Measurements from ENCODE around the gene SLC22A23. TPM values are rescaled to one million over a fixed set of nuclear protein-coding genes. Genes with fewer than 3 reads are reported as not detected.
"Not testable (repeated sequence)": the region's sequence is repeated elsewhere in the genome, so short reads cannot be mapped to it uniquely, and the experiment has no call there.

Gene SLC22A23
- total RNA-seq, 8 experiments from 2014 or later: 10.5 to 24.1 (median 13.2) TPM

DNA sequence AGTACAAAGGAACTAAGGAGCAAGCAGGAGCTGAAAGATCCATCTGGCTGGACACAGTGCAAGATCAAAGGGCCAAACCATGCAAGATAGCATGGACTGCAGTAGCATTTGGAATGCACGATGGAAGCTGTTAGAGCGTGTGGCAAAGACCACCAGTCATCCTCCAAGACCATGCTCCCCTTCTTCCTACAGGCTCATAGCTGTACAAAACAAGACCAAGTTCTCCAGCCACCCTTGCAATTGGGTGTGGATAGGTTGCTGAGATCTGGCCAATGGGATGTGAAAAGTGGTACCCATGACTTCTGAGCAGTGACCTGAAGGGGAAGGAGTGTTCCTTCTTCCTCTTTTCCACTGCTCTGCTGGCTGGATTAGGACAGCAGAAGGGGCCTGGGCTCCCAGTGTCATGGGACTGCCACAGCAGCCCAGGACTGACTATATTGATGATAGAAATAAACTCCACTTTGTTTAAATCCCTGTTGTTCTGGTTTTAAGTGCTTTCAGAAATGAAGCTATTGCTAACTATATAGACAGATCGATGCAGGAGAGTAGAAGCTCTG, 64.9 kb downstream of the SLC22A23 start:
- no peaks in the 10 kb centered on the region for H3K4me1 ChIP-seq (replicated peaks in 1 of 2)
- no peak overlapping the region for H3K27ac ChIP-seq
- no peak for ATAC-seq (replicated peaks in 6 of 8)
- in situ Hi-C loops (cut with MboI; ENCODE audit: low pct_unique_long_range_greater_than_20kb in 2 of 9, low sequenced_read_pairs in 9 of 9, unreplicated experiment in 9 of 9): no loop called here
- no peak overlapping the region for H3K4me3 ChIP-seq
- 60 to 100% (median 71%) methylated on average over 1 to 2 of the region's 3 CpGs; no CpG with 5 or more reads in 4 of the 10 experiments for WGBS, 10 experiments

DNA sequence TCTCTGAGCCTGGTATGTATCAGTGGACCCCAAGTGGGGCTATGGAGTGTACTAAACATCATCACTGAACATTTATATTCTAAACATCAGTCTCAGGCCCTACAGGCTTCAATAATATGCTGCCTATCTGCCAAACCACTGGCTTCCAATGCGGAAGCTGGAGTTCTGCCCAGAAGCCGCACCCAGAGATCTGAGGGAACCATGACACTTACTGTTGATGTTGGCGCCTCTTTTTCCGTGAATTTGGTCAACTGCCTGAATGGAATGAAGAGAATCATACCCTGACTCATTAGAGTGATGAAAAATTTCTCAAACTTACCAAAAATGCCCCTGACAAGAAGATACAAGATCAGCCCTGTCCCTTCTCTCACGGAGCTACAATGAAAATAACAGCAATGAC, 66.2 kb downstream of the SLC22A23 start:
- in situ Hi-C loops (cut with MboI; ENCODE audit: low pct_unique_long_range_greater_than_20kb in 2 of 9, low sequenced_read_pairs in 9 of 9, unreplicated experiment in 9 of 9): no loop called here
- Histone ChIP-seq H3K27ac (no peak overlapping the region), H3K4me3 (no peak overlapping the region), H3K4me1 (replicated peaks in 1 of 2) (peaks cover 0 to 4% of the 10 kb centered on the region in 2 donors)
- ATAC-seq (replicated peaks in 6 of 8): peak in 3 of 8 experiments; percentile 73 to 89 (median 83)
- 8 to 100% (median 94%) methylated on average over 1 to 5 of the region's 5 CpGs; no CpG with 5 or more reads in 2 of the 10 experiments for WGBS, 10 experiments

DNA sequence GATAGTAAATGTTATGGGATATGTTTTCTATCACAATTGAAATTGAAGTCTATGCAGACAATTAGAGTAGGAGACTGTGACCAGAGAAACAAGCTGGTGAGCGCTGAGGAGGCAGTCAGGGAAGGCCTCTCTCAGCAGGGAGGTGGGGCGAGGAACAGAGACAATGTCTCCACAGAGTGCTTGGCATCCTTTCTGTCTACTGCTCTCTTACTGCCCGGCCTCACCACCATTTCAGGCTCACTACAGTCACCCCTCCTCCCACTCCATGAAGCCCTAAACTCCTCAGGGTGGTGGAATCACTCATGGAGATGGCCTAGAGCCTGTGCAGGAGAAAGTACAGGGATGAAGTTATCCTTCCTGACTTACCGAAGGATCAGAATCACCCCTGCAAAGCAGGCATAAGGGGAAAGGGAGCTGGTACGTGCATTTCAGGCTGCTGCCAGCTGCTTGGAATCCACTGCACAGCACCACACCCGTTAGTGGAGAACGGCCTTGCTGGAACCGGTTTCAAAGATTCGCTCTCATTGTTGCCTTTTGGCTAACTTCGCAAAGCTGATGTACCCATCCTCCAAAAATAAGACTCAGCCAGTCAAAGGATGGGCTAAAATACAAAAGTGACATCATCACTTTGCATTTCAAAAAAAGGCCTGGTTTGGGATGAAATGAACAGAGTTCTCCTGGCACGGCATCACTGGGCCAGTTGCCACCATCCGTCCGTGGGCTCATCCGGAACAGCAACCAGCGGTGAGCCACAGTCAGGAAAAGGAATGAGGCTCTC, 67.3 kb downstream of the SLC22A23 start:
- in situ Hi-C loops (cut with MboI; ENCODE audit: low pct_unique_long_range_greater_than_20kb in 2 of 9, low sequenced_read_pairs in 9 of 9, unreplicated experiment in 9 of 9): no loop called here
- 10 to 92% (median 83%) methylated on average over 1 to 14 of the region's 15 CpGs; no CpG with 5 or more reads in 1 of the 10 experiments for WGBS, 10 experiments
- H3K4me1 ChIP-seq (replicated peaks in 1 of 2): peaks cover 0 to 7% of the 10 kb centered on the region in 2 donors
- H3K27ac ChIP-seq: no peak overlapping the region
- H3K4me3 ChIP-seq: no peak overlapping the region
- ATAC-seq (replicated peaks in 6 of 8): peak in 3 of 8 experiments; percentile 33 to 55 (median 55)

DNA sequence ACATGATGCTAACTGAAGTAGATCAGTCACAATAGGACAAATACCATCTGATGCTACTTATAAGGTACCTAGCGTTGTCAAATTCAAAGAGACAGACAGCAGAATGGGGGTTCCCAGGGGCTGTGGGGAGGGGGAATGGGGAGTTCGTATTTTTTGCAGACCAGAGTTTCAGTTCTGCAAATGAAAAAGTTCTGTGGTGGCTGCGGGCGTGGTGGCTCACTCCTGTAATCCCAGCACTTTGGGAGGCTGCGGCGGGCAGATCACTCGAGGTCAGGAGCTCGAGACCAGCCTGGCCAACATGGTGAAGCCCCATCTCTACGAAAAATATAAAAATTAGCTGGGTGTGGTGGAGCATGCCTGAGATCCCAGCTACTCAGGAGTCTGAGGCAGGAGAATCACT, 68.1 kb downstream of the SLC22A23 start:
- no peak overlapping the region for H3K4me3 ChIP-seq
- WGBS, 10 experiments: 85 to 100% (median 99%) methylated on average over 1 to 7 of the region's 9 CpGs; no CpG with 5 or more reads in 4 of the 10 experiments
- peaks cover 0 to 7% of the 10 kb centered on the region in 2 donors for H3K4me1 ChIP-seq (replicated peaks in 1 of 2)
- in situ Hi-C loops (cut with MboI; ENCODE audit: low pct_unique_long_range_greater_than_20kb in 2 of 9, low sequenced_read_pairs in 9 of 9, unreplicated experiment in 9 of 9): no loop called here
- no peak overlapping the region for H3K27ac ChIP-seq
- no peak for ATAC-seq (replicated peaks in 6 of 8)

DNA sequence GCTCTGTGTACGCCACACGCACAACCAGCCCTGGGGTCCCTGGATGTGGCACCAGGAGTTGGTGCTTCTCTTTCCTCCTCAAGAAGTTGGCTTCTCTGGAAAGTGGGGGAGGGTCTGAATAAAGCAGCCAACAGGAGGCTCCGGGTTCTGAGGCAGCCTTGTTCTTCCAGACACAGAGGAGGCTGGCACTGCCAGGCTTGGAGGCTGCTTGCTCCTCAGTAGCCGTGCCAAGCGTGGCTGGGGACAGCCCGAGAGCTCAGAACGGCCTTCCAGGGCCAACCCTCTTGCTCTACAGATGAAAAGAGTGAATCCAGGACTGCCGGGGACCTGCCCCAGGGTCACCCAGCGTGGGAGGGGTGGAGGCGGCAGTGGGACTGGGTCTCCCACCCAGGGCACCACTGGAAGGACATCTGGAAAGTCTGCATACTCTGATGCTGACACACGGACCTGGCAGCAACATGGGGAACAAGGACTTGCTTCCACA, 70.4 kb downstream of the SLC22A23 start:
- in situ Hi-C loops (cut with MboI; ENCODE audit: low pct_unique_long_range_greater_than_20kb in 2 of 9, low sequenced_read_pairs in 9 of 9, unreplicated experiment in 9 of 9): no loop called here
- no peak for ATAC-seq (replicated peaks in 6 of 8)
- Histone ChIP-seq H3K27ac (no peak overlapping the region), H3K4me1 (replicated peaks in 1 of 2) (peaks cover 6 to 13% of the 10 kb centered on the region in 2 donors), H3K4me3 (no peak overlapping the region)
- WGBS, 10 experiments: 0 to 100% (median 93%) methylated on average over 1 to 6 of the region's 11 CpGs; no CpG with 5 or more reads in 4 of the 10 experiments

DNA sequence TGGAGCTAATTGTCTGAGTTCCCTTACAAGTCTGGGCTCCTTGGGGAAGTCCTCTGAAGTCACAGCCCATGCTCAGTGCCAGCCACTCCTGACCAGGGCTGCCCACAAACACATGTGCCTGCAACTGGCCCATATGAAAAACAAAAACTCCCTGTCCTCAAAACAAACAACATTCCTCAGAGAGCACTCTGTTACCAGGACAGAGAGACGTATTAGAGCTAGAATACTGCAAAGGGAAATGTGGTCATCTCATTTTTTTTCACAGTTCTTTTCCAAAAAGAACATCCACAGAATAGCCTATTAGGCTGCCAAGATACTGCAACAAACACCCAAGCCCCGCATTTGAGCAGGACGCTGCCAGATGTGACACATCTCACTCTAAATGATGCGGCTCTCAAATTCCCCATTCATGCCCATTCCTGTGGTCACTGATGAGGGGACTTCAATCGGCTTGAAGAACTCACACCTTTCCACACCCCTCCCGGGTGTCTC, 71.1 kb downstream of the SLC22A23 start:
- Histone ChIP-seq H3K4me3 (no peak overlapping the region), H3K27ac (no peak overlapping the region), H3K4me1 (replicated peaks in 1 of 2) (peaks cover 11 to 16% of the 10 kb centered on the region in 2 donors)
- peak in 5 of 8 experiments; percentile 48 to 94 (median 79) for ATAC-seq (replicated peaks in 6 of 8)
- in situ Hi-C loops (cut with MboI; ENCODE audit: low pct_unique_long_range_greater_than_20kb in 2 of 9, low sequenced_read_pairs in 9 of 9, unreplicated experiment in 9 of 9): no loop called here
- WGBS, 10 experiments: 37 to 88% (median 62%) methylated on average over 1 to 6 of the region's 6 CpGs; no CpG with 5 or more reads in 3 of the 10 experiments

DNA sequence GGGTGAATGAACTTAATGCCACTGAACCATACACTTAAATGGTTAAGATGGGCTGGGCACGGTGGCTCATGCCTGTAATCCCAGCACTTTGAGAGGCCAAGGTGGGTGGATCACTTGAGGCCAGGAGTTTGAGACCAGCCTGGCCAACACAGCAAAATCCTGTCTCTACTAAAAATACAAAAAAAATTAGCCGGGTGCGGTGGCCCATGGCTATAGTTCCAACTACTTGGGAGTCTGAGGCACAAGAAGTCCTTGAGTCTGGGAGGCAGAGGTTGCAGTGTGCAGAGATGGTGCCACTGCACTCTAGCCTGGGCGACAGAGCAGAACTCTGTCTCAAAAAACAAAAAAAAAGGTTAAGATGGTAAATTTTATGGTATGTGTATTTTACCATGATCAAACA, 71.7 kb downstream of the SLC22A23 start:
- peak in 1 of 8 experiments; percentile 4 for ATAC-seq (replicated peaks in 6 of 8)
- H3K4me3 ChIP-seq; H3K27ac ChIP-seq; in situ Hi-C loops (cut with MboI; ENCODE audit: low pct_unique_long_range_greater_than_20kb in 2 of 9, low sequenced_read_pairs in 9 of 9, unreplicated experiment in 9 of 9): not testable (repeated sequence)
- 11 to 100% (median 79%) methylated on average over 1 to 4 of the region's 4 CpGs; no CpG with 5 or more reads in 4 of the 10 experiments for WGBS, 10 experiments
- H3K4me1 ChIP-seq (replicated peaks in 1 of 2): peaks cover 11 to 16% of the 10 kb centered on the region in 2 donors

DNA sequence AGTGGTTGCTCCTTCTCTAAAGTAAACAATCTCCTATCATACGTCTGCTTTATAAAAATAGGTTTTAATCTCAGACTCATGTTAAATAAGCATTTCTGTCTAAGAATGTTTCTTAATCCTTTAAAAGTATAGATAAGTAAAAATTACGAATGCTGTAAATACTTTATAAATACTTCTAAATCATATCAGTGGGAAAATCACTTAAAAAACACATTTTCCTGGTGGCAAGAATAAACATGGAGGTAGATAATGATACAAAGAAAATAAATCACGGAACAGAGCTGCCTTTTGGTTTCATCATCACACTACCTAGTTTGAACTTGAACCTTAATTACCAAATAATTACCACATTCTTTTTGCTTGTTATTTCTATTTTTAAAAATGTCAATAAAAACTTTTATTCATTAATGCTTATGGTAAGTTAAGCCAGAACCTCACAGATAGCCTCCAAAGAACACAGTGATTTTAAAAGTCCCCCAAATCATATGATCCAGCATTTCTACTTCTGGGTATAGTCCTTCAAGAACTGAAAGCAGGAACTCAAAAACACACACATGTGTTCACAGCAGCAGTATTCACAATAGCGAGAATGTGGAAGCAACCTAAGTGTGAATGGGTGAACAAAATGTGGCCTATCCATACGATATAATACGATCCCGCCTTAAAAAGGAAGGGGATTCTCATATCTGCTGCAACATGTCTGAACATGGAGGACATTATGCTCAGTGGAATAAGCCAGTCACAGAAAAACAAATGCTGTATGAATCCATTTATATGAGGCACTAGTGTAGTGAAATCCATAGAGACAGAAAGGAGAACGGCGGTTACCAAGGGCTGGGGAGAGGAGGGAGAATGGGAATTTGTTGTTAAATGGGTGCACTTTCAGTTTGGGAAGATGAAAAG, 72.4 kb downstream of the SLC22A23 start:
- peaks cover 11 to 19% of the 10 kb centered on the region in 2 donors for H3K4me1 ChIP-seq (replicated peaks in 1 of 2)
- no peak overlapping the region for H3K4me3 ChIP-seq
- ATAC-seq (replicated peaks in 6 of 8): no peak
- 65 to 99% (median 78%) methylated on average over 3 to 9 of the region's 9 CpGs for WGBS, 10 experiments
- in situ Hi-C loops (cut with MboI; ENCODE audit: low pct_unique_long_range_greater_than_20kb in 2 of 9, low sequenced_read_pairs in 9 of 9, unreplicated experiment in 9 of 9): no loop called here
- H3K27ac ChIP-seq: no peak overlapping the region

DNA sequence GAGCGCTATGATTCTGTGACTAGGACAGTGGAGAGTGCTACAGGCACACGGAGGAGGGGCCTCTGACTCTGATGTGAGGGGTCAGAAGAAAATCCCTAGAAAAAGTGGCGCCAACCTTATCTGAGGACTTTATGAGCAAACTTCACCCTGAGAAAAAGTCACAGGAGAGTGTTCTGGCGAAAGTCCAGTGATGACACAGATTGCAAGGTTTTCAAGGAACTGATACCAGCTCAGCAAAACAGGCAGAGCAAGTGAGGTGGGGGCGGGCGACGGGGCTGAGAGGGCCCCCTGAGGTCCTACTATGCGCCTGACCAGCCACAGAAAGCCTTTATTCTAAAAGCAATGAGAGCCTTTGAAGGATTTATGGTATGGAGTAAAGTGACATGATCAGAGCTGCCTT, 73.3 kb downstream of the SLC22A23 start:
- peaks cover 11 to 20% of the 10 kb centered on the region in 2 donors for H3K4me1 ChIP-seq (replicated peaks in 1 of 2)
- peak in 1 of 8 experiments; percentile 42 for ATAC-seq (replicated peaks in 6 of 8)
- no peak overlapping the region for H3K27ac ChIP-seq

DNA sequence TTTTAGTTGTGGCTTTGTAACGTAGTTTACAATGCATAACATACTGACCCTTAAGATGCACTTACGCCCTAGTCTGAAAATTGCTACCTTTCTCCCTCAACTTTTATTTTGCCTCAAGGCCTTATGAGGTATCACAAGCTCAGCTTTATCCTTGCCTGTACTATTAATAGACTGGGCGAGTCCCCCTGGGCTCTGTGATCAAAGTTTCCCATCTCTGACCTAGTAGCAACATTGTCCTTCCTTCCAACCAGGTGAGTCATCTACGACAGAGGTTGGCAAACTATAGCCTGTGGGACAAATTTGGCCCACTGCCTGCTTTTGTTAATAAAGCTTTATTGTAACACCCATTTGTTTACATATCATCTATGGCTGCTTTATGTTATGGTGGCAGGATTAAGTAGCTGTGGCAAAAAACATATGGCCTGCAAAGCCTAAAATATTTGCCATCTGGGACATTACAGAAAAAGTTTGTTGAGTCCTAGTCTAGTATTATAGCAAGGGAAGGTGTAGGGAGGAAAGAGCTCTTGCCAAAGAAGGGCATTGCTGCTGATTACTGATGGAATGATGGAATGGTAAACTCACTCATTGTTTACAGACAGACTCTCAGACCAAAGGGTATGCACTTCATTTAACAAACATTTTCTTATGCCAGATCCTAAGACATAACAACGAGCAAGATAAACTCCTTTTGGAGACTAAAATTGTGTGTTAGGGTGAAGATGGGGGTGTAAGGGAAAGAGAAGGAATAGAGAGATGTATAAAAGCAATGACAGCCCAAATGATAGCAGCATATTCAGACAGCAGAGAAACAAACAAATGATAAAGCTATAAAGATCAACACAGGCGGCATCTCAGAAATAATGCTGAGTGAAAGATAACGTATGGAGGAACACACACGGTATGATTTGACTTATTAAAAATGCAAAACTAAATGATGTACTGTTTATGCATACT, 74.2 kb downstream of the SLC22A23 start:
- peak in 3 of 8 experiments; percentile 5 to 81 (median 80) for ATAC-seq (replicated peaks in 6 of 8)
- Histone ChIP-seq H3K27ac (no peak overlapping the region), H3K4me3 (no peak overlapping the region), H3K4me1 (replicated peaks in 1 of 2) (peaks cover 11 to 22% of the 10 kb centered on the region in 2 donors)
- 53 to 97% (median 92%) methylated on average over 4 to 8 of the region's 8 CpGs for WGBS, 10 experiments
- in situ Hi-C loops (cut with MboI; ENCODE audit: low pct_unique_long_range_greater_than_20kb in 2 of 9, low sequenced_read_pairs in 9 of 9, unreplicated experiment in 9 of 9): no loop called here

More for the DNA sequence above, 73.3 kb downstream of the SLC22A23 start:
- in situ Hi-C loops (cut with MboI; ENCODE audit: low pct_unique_long_range_greater_than_20kb in 2 of 9, low sequenced_read_pairs in 9 of 9, unreplicated experiment in 9 of 9): no loop called here
- 48 to 100% (median 100%) methylated on average over 1 to 5 of the region's 8 CpGs; no CpG with 5 or more reads in 3 of the 10 experiments for WGBS, 10 experiments
- H3K4me3 ChIP-seq: no peak overlapping the region

DNA sequence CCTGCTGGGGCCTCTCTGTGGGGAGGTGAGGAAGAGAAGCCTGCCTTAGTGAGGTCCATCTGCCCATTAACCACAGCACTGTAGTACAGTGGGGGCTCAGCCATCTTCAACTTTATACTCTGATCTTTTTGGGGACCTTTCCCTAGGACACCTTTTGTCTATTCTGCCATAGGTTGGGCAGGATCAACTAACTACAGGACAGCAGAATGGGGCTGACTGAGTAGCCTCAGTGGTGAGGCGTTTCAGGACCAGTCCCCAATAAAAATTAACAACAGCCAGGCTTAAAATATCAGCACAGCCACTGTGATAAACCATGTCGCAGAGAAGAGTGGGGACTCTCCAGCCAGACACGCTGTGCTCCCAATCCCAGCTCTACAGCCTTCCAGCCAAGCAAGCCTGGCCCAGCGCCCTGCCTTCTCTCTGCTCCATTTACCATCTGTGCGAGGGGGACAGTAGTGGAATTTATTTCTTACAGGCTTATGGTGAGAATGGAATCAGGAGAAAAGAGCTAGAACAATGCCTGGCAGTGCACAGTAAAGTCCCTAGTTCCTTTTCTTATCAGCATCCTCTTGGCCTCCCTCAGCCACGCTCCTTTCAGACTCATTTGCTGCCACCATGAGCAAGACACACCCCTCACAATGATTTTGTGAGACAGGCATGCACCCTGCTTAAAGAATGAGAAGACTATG, 75.5 kb downstream of the SLC22A23 start:
- 25 to 96% (median 77%) methylated on average over 1 to 5 of the region's 6 CpGs; no CpG with 5 or more reads in 2 of the 10 experiments for WGBS, 10 experiments
- ATAC-seq (replicated peaks in 6 of 8): peak in 5 of 8 experiments; percentile 14 to 66 (median 44)
- in situ Hi-C loops (cut with MboI; ENCODE audit: low pct_unique_long_range_greater_than_20kb in 2 of 9, low sequenced_read_pairs in 9 of 9, unreplicated experiment in 9 of 9): no loop called here
- no peak overlapping the region for H3K27ac ChIP-seq
- H3K4me1 ChIP-seq (replicated peaks in 1 of 2): peaks cover 13 to 22% of the 10 kb centered on the region in 2 donors
- H3K4me3 ChIP-seq: no peak overlapping the region
